Neural cell (in vitro differentiated cells): Measurements from ENCODE around the gene IGLL5. TPM values are rescaled to one million over a fixed set of nuclear protein-coding genes. Genes with fewer than 3 reads are reported as not detected.

Experiments used
- H2AFZ ChIP-seq: fragments of 200-600, 300-800 bp; sonication (generic), shearing (Covaris generic); 2 replicates; pipeline ENCODE4 v1.6.0; 2014; ENCODE audit warnings: low read depth, mild to moderate bottlenecking, antibody characterized with exemption, low read length, moderate library complexity
- H3F3A ChIP-seq: fragments of 200-600 bp; shearing (Covaris generic); 2 replicates; pipeline ENCODE4 v1.6.1; 2016; ENCODE audit warnings: mild to moderate bottlenecking, moderate library complexity, mixed read lengths, antibody characterized with exemption, low read length; ENCODE audit not compliant: insufficient read depth, poor library complexity, severe bottlenecking
- H3K27ac ChIP-seq: fragments of 200-600, 300-800 bp; sonication (generic), shearing (Covaris generic); 2 replicates; pipeline ENCODE4 v1.5.1; 2014; ENCODE audit warnings: mild to moderate bottlenecking, low read length, moderate library complexity
- H3K27me3 ChIP-seq: fragments of 300-800, 200-600 bp; sonication (generic), shearing (Covaris generic); 2 replicates; pipeline ENCODE4 v1.6.0; 2014; ENCODE audit warnings: mild to moderate bottlenecking, low read depth, low read length, moderate library complexity; ENCODE audit not compliant: insufficient read depth
- H3K36me3 ChIP-seq: fragments of 300-800, 200-600 bp; sonication (generic), shearing (Covaris generic); 2 replicates; pipeline ENCODE4 v1.5.1; 2014; ENCODE audit warnings: mild to moderate bottlenecking, antibody characterized with exemption, low read length, moderate library complexity; ENCODE audit not compliant: insufficient read depth
- H3K4me2 ChIP-seq: fragments of 300-800, 200-600 bp; sonication (generic), shearing (Covaris generic); 2 replicates; pipeline ENCODE4 v1.6.0; 2014; ENCODE audit warnings: mild to moderate bottlenecking, low read length
- H3K4me3 ChIP-seq: fragments of 300-800, 200-600 bp; sonication (generic), shearing (Covaris generic); 2 replicates; pipeline ENCODE4 v1.5.1; 2014; ENCODE audit warnings: mild to moderate bottlenecking, low read length, moderate library complexity
- H3K79me2 ChIP-seq: fragments of 200-600 bp; shearing (Covaris generic); replicated peaks from 2 replicates; pipeline ENCODE4 v1.6.0; 2014; ENCODE audit warnings: mild to moderate bottlenecking, low read length, moderate library complexity; ENCODE audit not compliant: insufficient read depth
- H3K9ac ChIP-seq: fragments of 300-800, 200-600 bp; sonication (generic), shearing (Covaris generic); 2 replicates; pipeline ENCODE4 v1.6.1; 2016; ENCODE audit warnings: mild to moderate bottlenecking, low read length, mixed read lengths
- H3K9me2 ChIP-seq: fragments of 200-600 bp; shearing (Covaris generic); 2 replicates; pipeline ENCODE4 v1.6.1; 2016; ENCODE audit warnings: mild to moderate bottlenecking, low read length, mixed read lengths; ENCODE audit not compliant: insufficient read depth
- H3K9me3 ChIP-seq: fragments of 200-600, 300-800 bp; sonication (generic), shearing (Covaris generic); 2 replicates; pipeline ENCODE4 v1.6.1; 2016; ENCODE audit warnings: mild to moderate bottlenecking, mixed run types, low read length, moderate library complexity, mixed read lengths
- H4K20me1 ChIP-seq: fragments of 200-600 bp; shearing (Covaris generic); 2 replicates; pipeline ENCODE4 v1.6.1; 2016; ENCODE audit warnings: mild to moderate bottlenecking, mixed run types; ENCODE audit not compliant: insufficient read depth
- CTCF ChIP-seq: fragments of 450-650 bp; IDR thresholded peaks from 2 replicates; pipeline ENCODE4 v1.5.1; 2014; ENCODE audit warnings: antibody characterized with exemption, mild to moderate bottlenecking, moderate library complexity; ENCODE audit not compliant: poor library complexity, severe bottlenecking
- EP300 ChIP-seq: fragments of 450-650 bp; conservative IDR thresholded peaks from 2 replicates; pipeline ENCODE4 v1.6.1; 2014; ENCODE audit warnings: antibody characterized with exemption, mild to moderate bottlenecking, moderate library complexity; ENCODE audit not compliant: poor library complexity, severe bottlenecking
- EZH2 ChIP-seq: fragments of 200-600, 300-800 bp; shearing (Covaris generic), sonication (generic); IDR thresholded peaks from 2 replicates; pipeline ENCODE4 v1.6.1; 2014; ENCODE audit warnings: antibody characterized with exemption, low read length, borderline replicate concordance, mild to moderate bottlenecking; ENCODE audit not compliant: insufficient read depth, poor library complexity, severe bottlenecking
- MXI1 ChIP-seq: fragments of 450-650 bp; conservative IDR thresholded peaks from 2 replicates; pipeline ENCODE4 v1.6.1; 2014; ENCODE audit warnings: antibody characterized with exemption, mild to moderate bottlenecking; ENCODE audit not compliant: poor library complexity, severe bottlenecking
- POLR2AphosphoS5 ChIP-seq: IDR thresholded peaks from 2 replicates; pipeline ENCODE4 v1.6.1; 2012
- RAD21 ChIP-seq: fragments of 450-650 bp; conservative IDR thresholded peaks from 2 replicates; pipeline ENCODE4 v1.6.1; 2014; ENCODE audit warnings: antibody characterized with exemption, mild to moderate bottlenecking, moderate library complexity
- REST ChIP-seq: IDR thresholded peaks from 2 replicates; pipeline ENCODE4 v1.6.1; 2012; ENCODE audit warnings: borderline replicate concordance
- SMC3 ChIP-seq: fragments of 450-650 bp; conservative IDR thresholded peaks from 2 replicates; pipeline ENCODE4 v1.6.1; 2014; ENCODE audit warnings: antibody characterized with exemption, mild to moderate bottlenecking, moderate library complexity; ENCODE audit not compliant: poor library complexity
- TAF1 ChIP-seq: IDR thresholded peaks from 2 replicates; pipeline ENCODE4 v1.6.1; 2012; ENCODE audit warnings: low read depth
- polyA plus RNA-seq: library from polyadenylated mRNA; depleted of rRNA; stranded (reverse); fragments of >200 nt; gene quantifications from 2 replicates; pipeline ENCODE4 v1.2.3, GENCODE V29; 2014

The IGLL5 gene
- polyA plus RNA-seq, 1 donor from 2014 or later = 0.19 TPM

GRCh38 chr22:22937894-22938480, 50.4 kb downstream of the IGLL5 start:
- Histone ChIP-seq H3K4me3 (no peak overlapping the region), H3K36me3 (no peaks in the 10 kb centered on the region), H3K27ac (no peak overlapping the region), H3K27me3 (no peaks in the 10 kb centered on the region), H3K9me3 (no peaks in the 10 kb centered on the region), H3K9me2 (no peaks in the 10 kb centered on the region), H4K20me1 (no peaks in the 10 kb centered on the region), H3K79me2 (no peaks in the 10 kb centered on the region), H3F3A (no peaks in the 10 kb centered on the region), H2AFZ (no peak overlapping the region), H3K4me2 (no peak overlapping the region), H3K9ac (no peak overlapping the region)
- TF ChIP-seq EP300 (no peak), TAF1 (no peak)

GRCh38 chr22:22938672-22939587, 51.3 kb downstream of the IGLL5 start:
- Histone ChIP-seq H3K4me3 (no peak overlapping the region), H3K4me2 (no peak overlapping the region), H3K9me3 (no peaks in the 10 kb centered on the region), H2AFZ (no peak overlapping the region), H3K27ac (no peak overlapping the region), H3K27me3 (no peaks in the 10 kb centered on the region), H3K36me3 (no peaks in the 10 kb centered on the region), H3K9ac (no peak overlapping the region), H4K20me1 (no peaks in the 10 kb centered on the region), H3K79me2 (no peaks in the 10 kb centered on the region), H3K9me2 (no peaks in the 10 kb centered on the region), H3F3A (no peaks in the 10 kb centered on the region)
- TF ChIP-seq MXI1 (no peak), SMC3 (no peak), REST (no peak), POLR2AphosphoS5 (no peak), EP300 (no peak), EZH2 (no peak), TAF1 (no peak), RAD21 (no peak), CTCF (no peak)
